K562 (cell line): Measurements from ENCODE around the gene SHISA6. TPM values are rescaled to one million over a fixed set of nuclear protein-coding genes. Genes with fewer than 3 reads are reported as not detected.

Experiments
- ATAC-seq: fragments of 200-7000 bp; cut with Tn5 transposase; 3 replicates; pipeline ENCODE4 v1.9.1; 2020; ENCODE audit warnings: moderate library complexity
- BruUV-seq: library from RNA; stranded (reverse); fragments of 400-500 nt; replicated peaks from 2 replicates; lab custom pipeline; 2021; lab: Mats Ljungman, UMichigan
- CTCF ChIA-PET: fragments of 300-600 bp; formaldehyde crosslinking; extraction: SDS; loops from one replicate; lab custom pipeline; 2021; ENCODE audit warnings: low intra/inter-chr PET ratio; lab: Yijun Ruan, JAX
- POLR2A ChIA-PET: fragments of 300-600, 350-650 bp; sonication (Branson Sonifier 250); formaldehyde crosslinking; extraction: SDS; loops from one replicate; lab custom pipeline; 2021; ENCODE audit warnings: antibody characterized with exemption, inconsistent platforms; lab: Yijun Ruan, JAX
- DNase-seq, 4 experiments: peaks; one replicate each; pipeline versions ENCODE4 v3.0.0 to v3.0.0-alpha.2; 2011 to 2018; ENCODE audit warnings: low spot score in 3 of 4, mixed read lengths in 3 of 4; ENCODE audit errors: extremely low read depth in 1 of 4
- FAIRE-seq: peaks from 2 replicates; lab custom pipeline; 2011; peaks lifted over from hg19 to GRCh38; lab: Jason Lieb, UNC
- H2AFZ ChIP-seq: 2 replicates; pipeline ENCODE4 v1.6.0; 2011; ENCODE audit warnings: low read depth, low read length, control low read depth, inconsistent platforms
- H3K27ac ChIP-seq: fragments of 200-600 bp; 3 replicates; pipeline ENCODE4 v1.8.0; 2011; ENCODE audit warnings: low read depth, mild to moderate bottlenecking, control low read depth, inconsistent platforms, low read length, moderate library complexity, mixed read lengths; ENCODE audit errors: extremely low read depth
- H3K27me3 ChIP-seq, 2 experiments: fragments of 300-600 bp in 1 of 2; 2 replicates in 1 of 2; 3 replicates in 1 of 2; pipeline versions ENCODE4 v1.6.0 to v1.8.0; 2011; ENCODE audit warnings: inconsistent platforms in 2 of 2, low read length in 2 of 2, mild to moderate bottlenecking in 1 of 2, mixed read lengths in 1 of 2, moderate library complexity in 1 of 2; ENCODE audit not compliant: control insufficient read depth in 2 of 2, insufficient read depth in 2 of 2
- H3K36me3 ChIP-seq: fragments of 300-600 bp; 3 replicates; pipeline ENCODE4 v1.8.0; 2011; ENCODE audit warnings: mild to moderate bottlenecking, low read length, inconsistent platforms; ENCODE audit not compliant: control insufficient read depth, insufficient read depth
- H3K4me1 ChIP-seq, 2 experiments: fragments of 200-600 bp in 1 of 2; replicated peaks in 1 of 2; 2 replicates in 1 of 2; 3 replicates in 1 of 2; pipeline versions ENCODE4 v1.5.1 to v1.8.0; 2011; ENCODE audit warnings: inconsistent platforms in 2 of 2, low read length in 2 of 2, mild to moderate bottlenecking in 1 of 2, mixed read lengths in 1 of 2, moderate library complexity in 1 of 2; ENCODE audit not compliant: control insufficient read depth in 2 of 2, insufficient read depth in 2 of 2
- H3K4me2 ChIP-seq: 2 replicates; pipeline ENCODE4 v1.6.1; 2011; ENCODE audit warnings: low read length, control low read depth, inconsistent platforms, mixed read lengths; ENCODE audit not compliant: insufficient read depth
- H3K4me3 ChIP-seq: fragments of 200-600 bp; sonication (generic), shearing (Covaris generic); 2 replicates; pipeline ENCODE4 v1.5.1; 2016; ENCODE audit warnings: control low read depth, inconsistent platforms
- H3K79me2 ChIP-seq: fragments of 200-600 bp; 3 replicates; pipeline ENCODE4 v1.8.0; 2011; ENCODE audit warnings: low read length, inconsistent platforms; ENCODE audit not compliant: control insufficient read depth, insufficient read depth
- H3K9ac ChIP-seq, 2 experiments: 2 replicates each; pipeline versions ENCODE4 v1.6.0 to v1.6.1; 2011; ENCODE audit warnings: low read depth in 2 of 2, low read length in 2 of 2, control low read depth in 1 of 2, inconsistent platforms in 1 of 2, mild to moderate bottlenecking in 1 of 2, mixed read lengths in 1 of 2; ENCODE audit not compliant: insufficient read depth in 1 of 2
- H3K9me1 ChIP-seq: one replicate; pipeline ENCODE4 v1.6.0; 2011; ENCODE audit warnings: inconsistent platforms, mild to moderate bottlenecking, low read length, moderate library complexity; ENCODE audit not compliant: control insufficient read depth, insufficient read depth
- H3K9me3 ChIP-seq: replicated peaks from 2 replicates; pipeline ENCODE4 v1.5.1; 2011; ENCODE audit warnings: low read depth, low read length, inconsistent platforms; ENCODE audit not compliant: control insufficient read depth, insufficient read depth
- H4K20me1 ChIP-seq: replicated peaks from 2 replicates; pipeline ENCODE4 v1.6.1; 2011; ENCODE audit warnings: low read length, inconsistent platforms, mixed read lengths; ENCODE audit not compliant: control insufficient read depth, insufficient read depth
- CBX2 ChIP-seq: fragments of 200-600 bp; sonication (generic); IDR thresholded peaks from one replicate; pipeline ENCODE4 v1.6.1; 2012; ENCODE audit warnings: mild to moderate bottlenecking, low read length, inconsistent platforms; ENCODE audit not compliant: insufficient read depth, poor library complexity, severe bottlenecking
- HNRNPH1 ChIP-seq: fragments of 200-400 bp; formaldehyde crosslinking; optimal IDR thresholded peaks from 2 replicates; pipeline ENCODE3; 2017; ENCODE audit warnings: low read depth, mild to moderate bottlenecking, low read length, moderate library complexity
- NFYB ChIP-seq: IDR thresholded peaks from 2 replicates; pipeline ENCODE4 v1.6.1; 2011; ENCODE audit warnings: mild to moderate bottlenecking, moderate library complexity; ENCODE audit not compliant: insufficient read length; ENCODE audit errors: extremely low read depth
- TEAD4 ChIP-seq, 2 experiments: sonication (generic) in 1 of 2; formaldehyde crosslinking in 1 of 2; IDR thresholded peaks; 2 replicates each; pipeline versions ENCODE4 v1.6.1 to v1.8.0; 2012 to 2022; ENCODE audit warnings: borderline replicate concordance in 1 of 2, inconsistent platforms in 1 of 2, low read length in 1 of 2, mild to moderate bottlenecking in 1 of 2, missing genetic modification reagents in 1 of 2
- ZNF589 ChIP-seq: fragments of 200-800 bp; sonication (Bioruptor generic); IDR thresholded peaks from 2 replicates; pipeline ENCODE4 v1.6.1; 2016; ENCODE audit warnings: low read depth, missing genetic modification characterization, missing compliant biosample characterization
- WGBS: fragments of 100-300 bp; shearing (Covaris generic); methylation state at CpG from one replicate; pipeline ENCODE4 v1.1.6; 2016; ENCODE audit warnings: low coverage, mixed read lengths; ENCODE audit not compliant: insufficient coverage; ENCODE audit errors: missing lambda C conversion rate; 5-methylcytosine and 5-hydroxymethylcytosine counted together
- in situ Hi-C: fragments of 300-500 bp; cut with MboI; formaldehyde crosslinking; loops from 4 replicates; pipeline ENCODE4 v1.15.0; 2018; ENCODE audit warnings: inconsistent platforms, mixed read lengths
- intact Hi-C: fragments of 100-400 bp; cut with micrococcal nuclease; formaldehyde crosslinking; loops from 2 replicates; pipeline ENCODE4 v1.14.2; 2022
- polyA plus RNA-seq, 8 experiments: library from polyadenylated mRNA; depleted of rRNA in 4 of 8; stranded (reverse) in 5 of 8; unstranded in 3 of 8; fragments of >200 nt; fragmentation: Nextera tagmentation in 2 of 8; fragmentation: Illumina TruSeq in 1 of 8; extraction: Ambion mirVana in 2 of 8; extraction: Trizol in 1 of 8; gene quantifications; 2 replicates each; pipeline versions ENCODE4 v1.2.1 to v1.2.3, GENCODE V29; 2011 to 2014; ENCODE audit warnings: inconsistent platforms in 1 of 8, missing spikeins in 1 of 8
- total RNA-seq, 7 experiments: library from RNA; depleted of rRNA in 6 of 7; stranded (reverse); fragments of >200 nt in 6 of 7; fragmentation: Illumina TruSeq in 2 of 7; extraction: Trizol in 2 of 7; gene quantifications; 2 replicates each; pipeline versions ENCODE4 v1.2.1 to v1.2.3, GENCODE V29; 2011 to 2021; ENCODE audit warnings: low replicate concordance in 1 of 7
- TF ChIP-seq, protein P1 (sequence below): fragments of 450-650 bp; formaldehyde crosslinking; IDR thresholded peaks from 2 replicates; pipeline ENCODE4 v1.4.0; 2020; ENCODE audit warnings: mild to moderate bottlenecking
- TF ChIP-seq, protein P2 (sequence below): fragments of 250-450 bp; sonication (Bioruptor Pico); IDR thresholded peaks from 2 replicates; pipeline ENCODE4 v1.5.0; 2021; ENCODE audit warnings: mild to moderate bottlenecking, borderline replicate concordance
- TF ChIP-seq, protein P3 (sequence below): fragments of 450-650 bp; formaldehyde crosslinking; IDR thresholded peaks from 2 replicates; pipeline ENCODE4 v1.4.0; 2022; ENCODE audit warnings: missing genetic modification characterization

SHISA6 gene
- total and polyA plus RNA-seq, 9 of the 15 experiments (the other 6 are each of a cell fraction or from before 2014, with no cell fraction given): not detected

DNA sequence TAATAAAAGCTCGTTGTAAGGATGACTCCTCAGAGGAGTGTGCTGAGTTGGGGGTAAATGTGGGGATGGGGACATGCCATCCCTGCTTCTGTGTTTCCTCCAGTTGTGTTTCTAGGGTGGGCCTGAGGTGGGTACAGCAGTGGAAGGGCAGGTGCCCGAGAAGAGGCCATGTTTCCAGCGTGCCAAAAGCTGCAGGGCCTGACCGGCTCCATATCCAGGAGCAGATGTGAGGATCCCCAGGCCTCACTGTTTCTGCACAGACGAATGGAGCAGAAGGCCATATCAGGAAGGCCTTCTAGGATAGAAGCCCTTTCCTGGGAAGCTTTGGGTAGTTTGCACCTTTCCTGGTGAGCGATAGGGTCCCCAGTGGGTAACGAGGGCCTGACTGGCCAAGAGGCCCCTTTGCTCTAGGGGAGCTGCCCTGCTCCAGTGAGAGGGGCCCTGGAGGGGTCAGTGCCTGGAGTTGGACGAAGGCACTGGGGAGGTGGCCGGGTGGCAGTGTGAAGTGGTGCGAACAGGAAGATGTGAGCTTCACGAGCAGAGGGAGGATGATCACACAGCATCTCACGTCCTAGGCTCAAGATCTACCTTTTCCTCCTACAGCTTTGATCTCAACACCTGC is 62.9 kb downstream of the SHISA6 start:
- no peak for FAIRE-seq
- H3K27me3 ChIP-seq: no peaks in the 10 kb centered on the region
- no peak for DNase-seq
- in situ Hi-C loops: no loop called here
- no peak overlapping the region for H2AFZ ChIP-seq
- H3K9me1 ChIP-seq: no peaks in the 10 kb centered on the region
- no peaks in the 10 kb centered on the region for H3K79me2 ChIP-seq
- H3K4me2 ChIP-seq: no peak overlapping the region
- POLR2A ChIA-PET: no interaction called here
- H3K36me3 ChIP-seq: no peaks in the 10 kb centered on the region
- CTCF ChIA-PET: no interaction called here
- no peaks in the 10 kb centered on the region for H4K20me1 ChIP-seq
- H3K4me3 ChIP-seq: no peak overlapping the region
- TF ChIP-seq NFYB: no peak
- no TSS peak for BruUV-seq
- no peak for ATAC-seq
- H3K9me3 ChIP-seq: no peaks in the 10 kb centered on the region
- H3K9ac ChIP-seq: no peak overlapping the region
- intact Hi-C loops: no loop called here
- no peaks in the 10 kb centered on the region for H3K4me1 ChIP-seq
- no peak overlapping the region for H3K27ac ChIP-seq
- WGBS: 3% methylated on average over 9 of the region's 12 CpGs

DNA sequence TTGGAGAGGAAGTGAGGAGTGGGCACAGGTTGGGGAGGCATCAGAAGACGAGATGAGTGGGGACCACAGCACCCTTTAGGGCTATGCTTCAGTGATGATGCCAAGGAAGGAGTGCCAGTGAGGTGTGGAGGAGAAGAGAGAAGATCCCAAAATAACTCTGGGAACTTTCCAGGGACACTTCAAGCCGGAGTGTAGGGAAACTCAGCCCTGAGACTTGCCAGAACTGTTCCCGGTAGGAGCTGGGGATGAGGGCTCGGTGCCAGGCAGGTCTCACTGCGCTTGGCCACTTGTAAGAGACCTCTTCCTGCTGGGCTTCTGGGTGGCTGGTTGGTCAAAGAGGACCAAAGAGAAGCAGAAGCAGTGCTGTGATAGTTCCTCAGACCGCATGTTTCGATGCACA is 63.6 kb downstream of the SHISA6 start:
- no peak overlapping the region for H2AFZ ChIP-seq
- no peaks in the 10 kb centered on the region for H3K9me1 ChIP-seq
- H3K4me1 ChIP-seq: no peaks in the 10 kb centered on the region
- H3K9me3 ChIP-seq: no peaks in the 10 kb centered on the region
- in situ Hi-C loops (no loop called here), intact Hi-C loops (no loop called here)
- ATAC-seq (no peak), DNase-seq (no peak), FAIRE-seq (no peak)
- no peak overlapping the region for H3K27ac ChIP-seq
- H3K9ac ChIP-seq: no peak overlapping the region
- no peak overlapping the region for H3K4me2 ChIP-seq
- H3K36me3 ChIP-seq: no peaks in the 10 kb centered on the region
- H4K20me1 ChIP-seq: no peaks in the 10 kb centered on the region
- no peaks in the 10 kb centered on the region for H3K79me2 ChIP-seq
- no peaks in the 10 kb centered on the region for H3K27me3 ChIP-seq
- 0% methylated on average over 5 of the region's 7 CpGs for WGBS
- no peak overlapping the region for H3K4me3 ChIP-seq
- BruUV-seq: no TSS peak
- POLR2A ChIA-PET: no interaction called here
- CTCF ChIA-PET: no interaction called here
- TF ChIP-seq, protein P1, sequence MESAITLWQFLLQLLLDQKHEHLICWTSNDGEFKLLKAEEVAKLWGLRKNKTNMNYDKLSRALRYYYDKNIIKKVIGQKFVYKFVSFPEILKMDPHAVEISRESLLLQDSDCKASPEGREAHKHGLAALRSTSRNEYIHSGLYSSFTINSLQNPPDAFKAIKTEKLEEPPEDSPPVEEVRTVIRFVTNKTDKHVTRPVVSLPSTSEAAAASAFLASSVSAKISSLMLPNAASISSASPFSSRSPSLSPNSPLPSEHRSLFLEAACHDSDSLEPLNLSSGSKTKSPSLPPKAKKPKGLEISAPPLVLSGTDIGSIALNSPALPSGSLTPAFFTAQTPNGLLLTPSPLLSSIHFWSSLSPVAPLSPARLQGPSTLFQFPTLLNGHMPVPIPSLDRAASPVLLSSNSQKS (CRISPR knock-in tag): no peak
- TF ChIP-seq, protein P2, sequence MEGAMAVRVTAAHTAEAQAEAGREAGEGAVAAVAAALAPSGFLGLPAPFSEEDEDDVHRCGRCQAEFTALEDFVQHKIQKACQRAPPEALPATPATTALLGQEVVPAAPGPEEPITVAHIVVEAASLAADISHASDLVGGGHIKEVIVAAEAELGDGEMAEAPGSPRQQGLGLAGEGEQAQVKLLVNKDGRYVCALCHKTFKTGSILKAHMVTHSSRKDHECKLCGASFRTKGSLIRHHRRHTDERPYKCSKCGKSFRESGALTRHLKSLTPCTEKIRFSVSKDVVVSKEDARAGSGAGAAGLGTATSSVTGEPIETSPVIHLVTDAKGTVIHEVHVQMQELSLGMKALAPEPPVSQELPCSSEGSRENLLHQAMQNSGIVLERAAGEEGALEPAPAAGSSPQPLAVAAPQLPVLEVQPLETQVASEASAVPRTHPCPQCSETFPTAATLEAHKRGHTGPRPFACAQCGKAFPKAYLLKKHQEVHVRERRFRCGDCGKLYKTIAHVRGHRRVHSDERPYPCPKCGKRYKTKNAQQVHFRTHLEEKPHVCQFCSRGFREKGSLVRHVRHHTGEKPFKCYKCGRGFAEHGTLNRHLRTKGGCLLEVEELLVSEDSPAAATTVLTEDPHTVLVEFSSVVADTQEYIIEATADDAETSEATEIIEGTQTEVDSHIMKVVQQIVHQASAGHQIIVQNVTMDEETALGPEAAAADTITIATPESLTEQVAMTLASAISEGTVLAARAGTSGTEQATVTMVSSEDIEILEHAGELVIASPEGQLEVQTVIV: no peak
- TF ChIP-seq ZNF589 (CRISPR knock-in tag) (no peak), TEAD4 (IDR thresholded peaks at IDR 0.05; ENCODE audit: low read length) (no peak), TEAD4 (CRISPR knock-in tag; IDR thresholded peaks at IDR 0.05; ENCODE audit: borderline replicate concordance) (no peak), CBX2 (no peak), HNRNPH1 (no peak)
- TF ChIP-seq, protein P3, sequence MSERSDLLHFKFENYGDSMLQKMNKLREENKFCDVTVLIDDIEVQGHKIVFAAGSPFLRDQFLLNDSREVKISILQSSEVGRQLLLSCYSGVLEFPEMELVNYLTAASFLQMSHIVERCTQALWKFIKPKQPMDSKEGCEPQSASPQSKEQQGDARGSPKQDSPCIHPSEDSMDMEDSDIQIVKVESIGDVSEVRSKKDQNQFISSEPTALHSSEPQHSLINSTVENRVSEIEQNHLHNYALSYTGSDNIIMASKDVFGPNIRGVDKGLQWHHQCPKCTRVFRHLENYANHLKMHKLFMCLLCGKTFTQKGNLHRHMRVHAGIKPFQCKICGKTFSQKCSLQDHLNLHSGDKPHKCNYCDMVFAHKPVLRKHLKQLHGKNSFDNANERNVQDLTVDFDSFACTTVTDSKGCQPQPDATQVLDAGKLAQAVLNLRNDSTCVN (CRISPR knock-in tag): no peak
